H1 (cell line): ENCODE results near the gene BCAS3. TPM values are rescaled to one million over a fixed set of nuclear protein-coding genes. Genes with fewer than 3 reads are reported as not detected.

Source experiments
- CTCF ChIA-PET: fragments of 300-600 bp; sonication (Branson Sonifier 250); formaldehyde crosslinking; loops from one replicate; lab custom pipeline; 2021; ENCODE audit not compliant: partially characterized antibody; lab: Charles Lee
- POLR2A ChIA-PET: fragments of 300-600 bp; sonication (Branson Sonifier 250); formaldehyde crosslinking; loops from one replicate; lab custom pipeline; 2021; ENCODE audit warnings: inconsistent platforms; ENCODE audit not compliant: partially characterized antibody; lab: Charles Lee
- DNase-seq, 2 experiments: peaks; one replicate each; pipeline versions ENCODE4 v3.0.0 to v3.0.0-alpha.2; 2010 to 2022; ENCODE audit warnings: low spot score in 2 of 2, low read depth in 1 of 2, mixed read lengths in 1 of 2
- FAIRE-seq: peaks from 2 replicates; lab custom pipeline; 2011; peaks lifted over from hg19 to GRCh38; lab: Jason Lieb, UNC
- H2AFZ ChIP-seq: 2 replicates; pipeline ENCODE4 v1.8.1; 2012; ENCODE audit warnings: low read length, inconsistent platforms
- H2AK5ac ChIP-seq: 2 replicates; pipeline ENCODE4 v1.6.1; 2013; ENCODE audit warnings: low read depth, low read length
- H2BK120ac ChIP-seq: replicated peaks from 2 replicates; pipeline ENCODE3; 2013; ENCODE audit warnings: low read depth, low read length, inconsistent platforms
- H2BK12ac ChIP-seq: 2 replicates; pipeline ENCODE4 v1.6.1; 2013; ENCODE audit warnings: low read depth, low read length
- H2BK15ac ChIP-seq: 2 replicates; pipeline ENCODE4 v1.6.1; 2013; ENCODE audit warnings: low read length
- H2BK20ac ChIP-seq: 2 replicates; pipeline ENCODE4 v1.6.1; 2013; ENCODE audit warnings: low read length
- H2BK5ac ChIP-seq: 2 replicates; pipeline ENCODE4 v1.6.1; 2013; ENCODE audit warnings: low read depth, low read length
- H3K14ac ChIP-seq: 2 replicates; pipeline ENCODE4 v1.6.1; 2013; ENCODE audit warnings: inconsistent platforms; ENCODE audit not compliant: insufficient read length
- H3K18ac ChIP-seq: 2 replicates; pipeline ENCODE4 v1.6.1; 2013; ENCODE audit warnings: low read length; ENCODE audit errors: extremely low read depth
- H3K23ac ChIP-seq: 2 replicates; pipeline ENCODE4 v1.6.1; 2013; ENCODE audit warnings: inconsistent platforms; ENCODE audit not compliant: insufficient read length
- H3K23me2 ChIP-seq: 2 replicates; pipeline ENCODE4 v1.6.1; 2013; ENCODE audit warnings: low read depth, low read length
- H3K27ac ChIP-seq: 2 replicates; pipeline ENCODE4 v1.6.1; 2011; ENCODE audit warnings: low read depth, low read length, inconsistent platforms
- H3K27me3 ChIP-seq, 4 experiments: replicated peaks in 1 of 4; 1 replicate in 1 of 4; 2 replicates in 3 of 4; pipeline versions ENCODE4 v1.6.1 to v1.8.1; 2011 to 2013; ENCODE audit warnings: low read length in 3 of 4, mild to moderate bottlenecking in 3 of 4, inconsistent platforms in 2 of 4, mixed read lengths in 2 of 4, moderate library complexity in 1 of 4; ENCODE audit not compliant: control insufficient read depth in 3 of 4, insufficient read depth in 3 of 4; ENCODE audit errors: extremely low read depth in 1 of 4
- H3K36me3 ChIP-seq, 4 experiments: 2 replicates each; pipeline versions ENCODE4 v1.6.1 to v1.8.1; 2011 to 2013; ENCODE audit warnings: mild to moderate bottlenecking in 4 of 4, low read length in 3 of 4, moderate library complexity in 2 of 4, control low read depth in 1 of 4, inconsistent platforms in 1 of 4; ENCODE audit not compliant: insufficient read depth in 4 of 4, control insufficient read depth in 2 of 4
- H3K4ac ChIP-seq: replicated peaks from 2 replicates; pipeline ENCODE3; 2013; ENCODE audit warnings: low read length, low read depth, mixed read lengths, inconsistent platforms; ENCODE audit not compliant: insufficient read length
- H3K4me1 ChIP-seq, 4 experiments: replicated peaks in 1 of 4; 1 replicate in 1 of 4; 2 replicates in 3 of 4; pipeline versions ENCODE4 v1.6.1 to v1.8.1; 2011 to 2013; ENCODE audit warnings: low read length in 3 of 4, inconsistent platforms in 2 of 4, mixed read lengths in 1 of 4; ENCODE audit not compliant: insufficient read depth in 4 of 4, control insufficient read depth in 3 of 4
- H3K4me2 ChIP-seq, 2 experiments: 2 replicates each; pipeline versions ENCODE4 v1.6.1 to v1.8.1; 2011 to 2013; ENCODE audit warnings: low read depth in 2 of 2, low read length in 2 of 2, control low read depth in 1 of 2, inconsistent platforms in 1 of 2, mild to moderate bottlenecking in 1 of 2; ENCODE audit not compliant: insufficient read depth in 1 of 2
- H3K4me3 ChIP-seq, 4 experiments: fragments of 200-600, 300-600 bp in 1 of 4; sonication (generic), shearing (Covaris generic), sonication (Bioruptor Twin) in 1 of 4; 2 replicates each; pipeline versions ENCODE4 v1.5.1 to v1.8.1; 2011 to 2016; ENCODE audit warnings: low read length in 4 of 4, low read depth in 3 of 4, control low read depth in 2 of 4, inconsistent platforms in 2 of 4, mild to moderate bottlenecking in 2 of 4, mixed read lengths in 1 of 4, moderate library complexity in 1 of 4; ENCODE audit not compliant: insufficient read depth in 2 of 4; ENCODE audit errors: extremely low read depth in 1 of 4
- H3K56ac ChIP-seq: replicated peaks from 2 replicates; pipeline ENCODE3; 2013; ENCODE audit warnings: low read depth, mild to moderate bottlenecking, mixed read lengths, low read length, inconsistent platforms; ENCODE audit not compliant: insufficient read length
- H3K79me1 ChIP-seq: 2 replicates; pipeline ENCODE4 v1.6.1; 2013; ENCODE audit warnings: low read depth, low read length, control low read depth
- H3K79me2 ChIP-seq, 2 experiments: 2 replicates each; pipeline versions ENCODE4 v1.6.1 to v1.8.1; 2012 to 2013; ENCODE audit warnings: low read length in 2 of 2, mild to moderate bottlenecking in 2 of 2, inconsistent platforms in 1 of 2; ENCODE audit not compliant: insufficient read depth in 2 of 2, control insufficient read depth in 1 of 2
- H3K9ac ChIP-seq, 4 experiments: replicated peaks in 1 of 4; 1 replicate in 1 of 4; 2 replicates in 3 of 4; pipeline versions ENCODE4 v1.6.1 to v1.8.1; 2011 to 2013; ENCODE audit warnings: low read depth in 3 of 4, low read length in 3 of 4, control low read depth in 2 of 4, mild to moderate bottlenecking in 2 of 4, moderate library complexity in 2 of 4, inconsistent platforms in 1 of 4; ENCODE audit errors: extremely low read depth in 1 of 4
- H3K9me3 ChIP-seq, 2 experiments: 2 replicates each; pipeline versions ENCODE4 v1.6.1 to v1.8.1; 2012 to 2013; ENCODE audit warnings: mild to moderate bottlenecking in 2 of 2, moderate library complexity in 2 of 2, control low read depth in 1 of 2, inconsistent platforms in 1 of 2, low read depth in 1 of 2, low read length in 1 of 2, mixed read lengths in 1 of 2; ENCODE audit not compliant: insufficient read depth in 2 of 2
- H4K20me1 ChIP-seq, 2 experiments: replicated peaks in 1 of 2; 2 replicates each; pipeline versions ENCODE3 to v1.8.1; 2011 to 2013; ENCODE audit warnings: inconsistent platforms in 2 of 2, low read length in 2 of 2, mild to moderate bottlenecking in 1 of 2; ENCODE audit not compliant: insufficient read depth in 2 of 2, control insufficient read depth in 1 of 2
- H4K5ac ChIP-seq: 2 replicates; pipeline ENCODE4 v1.6.1; 2013; ENCODE audit warnings: low read length, low read depth, mixed read lengths, inconsistent platforms; ENCODE audit not compliant: insufficient read length
- H4K8ac ChIP-seq: 2 replicates; pipeline ENCODE4 v1.8.0; 2013; ENCODE audit warnings: mild to moderate bottlenecking, moderate library complexity, low read length, inconsistent platforms; ENCODE audit not compliant: insufficient read depth; ENCODE audit errors: extremely low read depth
- H4K91ac ChIP-seq: replicated peaks from 2 replicates; pipeline ENCODE3; 2013; ENCODE audit warnings: low read length, mixed read lengths, inconsistent platforms; ENCODE audit not compliant: insufficient read length
- BACH1 ChIP-seq: IDR thresholded peaks from 2 replicates; pipeline ENCODE4 v1.6.1; 2012; ENCODE audit warnings: low read length, improper control_type of control experiment
- EP300 ChIP-seq, 2 experiments: IDR thresholded peaks; 1 replicate in 1 of 2; 2 replicates in 1 of 2; pipeline ENCODE4 v1.6.1; 2011 to 2012; ENCODE audit warnings: low read depth in 2 of 2, low read length in 2 of 2, mild to moderate bottlenecking in 2 of 2, borderline replicate concordance in 1 of 2, inconsistent platforms in 1 of 2, moderate library complexity in 1 of 2
- JUN ChIP-seq: IDR thresholded peaks from 2 replicates; pipeline ENCODE4 v1.6.1; 2011; ENCODE audit warnings: low read depth, mild to moderate bottlenecking, improper control_type of control experiment, low read length
- KDM1A ChIP-seq: fragments of 200-600, 300-600 bp; sonication (generic); IDR thresholded peaks from 2 replicates; pipeline ENCODE4 v1.7.1; 2016; ENCODE audit warnings: mild to moderate bottlenecking, low read length, borderline replicate concordance
- MAFK ChIP-seq: IDR thresholded peaks from 2 replicates; pipeline ENCODE4 v1.6.1; 2012; ENCODE audit warnings: low read depth, mild to moderate bottlenecking, improper control_type of control experiment, low read length
- RBBP5 ChIP-seq: IDR thresholded peaks from 2 replicates; pipeline ENCODE4 v1.7.1; 2012; ENCODE audit warnings: low read depth, mild to moderate bottlenecking, inconsistent platforms, low read length, moderate library complexity, borderline replicate concordance
- SAP30 ChIP-seq: fragments of 300-600 bp; sonication (generic); IDR thresholded peaks from 2 replicates; pipeline ENCODE4 v1.7.1; 2012; ENCODE audit warnings: low read length, moderate library complexity, mild to moderate bottlenecking, inconsistent platforms; ENCODE audit not compliant: insufficient read depth, insufficient replicate concordance
- TAF7 ChIP-seq: optimal IDR thresholded peaks from 2 replicates; pipeline ENCODE3; 2011; ENCODE audit warnings: low read depth, mild to moderate bottlenecking, inconsistent platforms, low read length, moderate library complexity, borderline replicate concordance
- WGBS, 2 experiments: shearing (Covaris generic) in 1 of 2; methylation state at CpG; one replicate each; pipeline versions ENCODE4 v1.1.6 to v1.1.7; 2013 to 2015; ENCODE audit warnings: low lambda C conversion rate in 2 of 2, mixed read lengths in 2 of 2, inconsistent platforms in 1 of 2, low coverage in 1 of 2, missing lambda C conversion rate in 1 of 2; ENCODE audit not compliant: insufficient replicate concordance in 2 of 2, insufficient coverage in 1 of 2, insufficient read length in 1 of 2; ENCODE audit errors: extremely low coverage in 1 of 2, missing lambda C conversion rate in 1 of 2; 5-methylcytosine and 5-hydroxymethylcytosine counted together
- polyA plus RNA-seq, 7 experiments: library from polyadenylated mRNA; depleted of rRNA in 3 of 7; stranded (reverse) in 5 of 7; unstranded in 2 of 7; fragments of >200 nt in 5 of 7; fragments of 200-250 nt in 2 of 7; gene quantifications; 1 replicate in 5 of 7; 2 replicates in 1 of 7; 4 replicates in 1 of 7; pipeline versions ENCODE4 v1.2.1 to v1.2.3, GENCODE V29; 2011 to 2013; ENCODE audit warnings: missing spikeins in 2 of 7, mixed read lengths in 2 of 7
- total RNA-seq: library from RNA; stranded (reverse); fragmentation: NEBNext Ultra II Directional; extraction: Animal tissue kit (Norgen Biotek cat#: 25700); gene quantifications from 2 replicates; pipeline ENCODE4 v1.2.1, GENCODE V29; 2021

Gene BCAS3
- total and polyA plus RNA-seq, 2 of the 8 experiments (the other 6 are each of a cell fraction or from before 2014, with no cell fraction given) = 9.9 to 13.3 TPM

DNA sequence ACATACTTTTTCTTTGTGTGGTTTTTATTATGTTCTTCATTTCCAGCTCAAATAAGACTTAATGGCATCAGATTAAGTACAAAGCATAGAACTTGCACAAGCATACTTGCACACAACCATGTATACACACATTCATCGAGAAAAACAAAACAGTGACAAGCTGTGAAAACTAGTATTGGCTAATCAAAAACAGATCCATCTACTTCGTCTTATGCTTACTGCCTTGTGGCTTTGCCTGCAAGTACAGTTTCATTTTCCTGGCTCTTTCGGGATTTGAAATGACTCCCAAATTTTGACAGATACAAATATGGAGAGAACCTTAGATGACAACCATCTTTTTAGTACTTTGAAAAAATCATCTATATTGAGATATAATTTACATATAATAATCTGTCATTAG, 338.3 kb downstream of the BCAS3 start:
- FAIRE-seq (no peak), DNase-seq (no peak)
- no peaks in the 10 kb centered on the region for H3K27me3 ChIP-seq
- H3K4me2 ChIP-seq = no peak overlapping the region
- H3K56ac ChIP-seq = no peak overlapping the region
- H3K4me3 ChIP-seq = no peak overlapping the region
- CTCF ChIA-PET = interaction anchor here (0.7 to 1.0 kb wide), 3 partner anchors 12 to 90 kb away, joined by 3 read pairs; no protein-coding TSS in a partner anchor
- H2BK15ac ChIP-seq = no peak overlapping the region
- H3K23ac ChIP-seq = no peak overlapping the region
- POLR2A ChIA-PET = no interaction called here
- H3K9ac ChIP-seq = no peak overlapping the region
- no peaks in the 10 kb centered on the region for H3K9me3 ChIP-seq
- no peak overlapping the region for H2BK5ac ChIP-seq
- TF ChIP-seq BACH1 (no peak), KDM1A (no peak), RBBP5 (no peak), SAP30 (no peak), MAFK (no peak), TAF7 (no peak), EP300 (IDR thresholded peaks at IDR 0.05; ENCODE audit: borderline replicate concordance in 1 of 2, low read depth in 2 of 2, low read length in 2 of 2) (no peak), JUN (no peak)
- no peaks in the 10 kb centered on the region for H3K36me3 ChIP-seq
- H4K91ac ChIP-seq = no peak overlapping the region
- no peak overlapping the region for H2AK5ac ChIP-seq
- H3K4me1 ChIP-seq = no peaks in the 10 kb centered on the region
- no peak overlapping the region for H2BK12ac ChIP-seq
- H3K23me2 ChIP-seq = no peaks in the 10 kb centered on the region
- H3K14ac ChIP-seq = no peak overlapping the region
- no peak overlapping the region for H2BK120ac ChIP-seq
- no peak overlapping the region for H4K8ac ChIP-seq
- 97% methylated on average over 3 of the region's 3 CpGs; no CpG with 5 or more reads in 1 of the 2 experiments for WGBS, 2 experiments
- no peak overlapping the region for H3K4ac ChIP-seq
- no peak overlapping the region for H2AFZ ChIP-seq
- no peak overlapping the region for H2BK20ac ChIP-seq
- H4K20me1 ChIP-seq = no peaks in the 10 kb centered on the region
- H3K18ac ChIP-seq = no peak overlapping the region
- H4K5ac ChIP-seq = no peak overlapping the region
- H3K79me2 ChIP-seq = no peaks in the 10 kb centered on the region
- H3K27ac ChIP-seq = no peak overlapping the region
- H3K79me1 ChIP-seq = no peaks in the 10 kb centered on the region
